ENCODE data around the gene ZNF608.

Gene ZNF608

DNA sequence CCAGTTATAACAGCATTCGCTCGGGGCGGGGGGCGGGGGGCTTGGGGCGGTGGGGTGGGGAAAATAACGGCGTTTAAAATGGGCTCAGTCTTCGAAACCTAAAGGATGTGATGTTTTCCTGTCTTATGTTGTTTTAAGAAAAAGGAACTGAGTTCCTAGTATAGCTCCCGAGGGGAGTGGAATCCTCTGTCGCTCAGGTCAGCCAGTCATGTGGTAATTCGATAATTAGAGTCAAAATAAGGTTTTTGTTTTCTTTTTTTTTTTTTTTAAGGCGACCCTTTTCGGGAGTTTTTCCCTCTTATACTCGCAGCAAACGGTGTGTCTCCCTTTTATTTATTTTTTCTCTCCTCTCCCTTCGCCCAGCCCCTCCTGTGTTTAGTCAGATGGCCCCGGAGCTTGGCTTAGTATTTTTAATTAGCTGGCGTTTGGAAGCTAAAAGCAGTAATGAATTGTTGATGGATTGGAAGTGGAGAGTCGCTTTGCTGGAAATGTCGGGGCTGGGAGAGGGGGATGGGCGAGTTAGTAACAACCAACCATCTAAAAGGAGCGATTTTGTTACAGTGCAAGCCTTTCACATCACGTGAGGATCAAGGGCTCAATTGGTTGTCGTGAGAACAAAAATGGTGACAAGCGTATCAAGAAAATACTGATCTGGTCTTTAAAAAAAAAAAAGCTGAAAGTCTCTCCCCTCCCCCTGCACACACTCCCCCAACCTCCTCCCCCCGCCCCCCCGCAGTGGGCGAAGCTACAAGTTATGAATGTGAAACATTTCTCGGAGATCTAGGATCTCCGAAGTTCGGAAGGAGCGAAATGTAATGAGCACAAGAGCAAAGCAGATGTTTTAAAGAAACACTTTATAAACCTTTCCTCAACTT lies 714 bp upstream of the ZNF608 start:
- ATAC-seq (replicated peaks): peak; percentile 18 to 43
- Mint-ChIP-seq H3K27ac (peak overlapping the region; percentile 96), H3K27me3 (no peaks in the 10 kb centered on the region), H3K9me3 (no peaks in the 10 kb centered on the region), H3K36me3 (no peaks in the 10 kb centered on the region), H3K4me3 (peak overlapping the region in 1 of 2 donors; percentile 89), H3K4me1 (peaks cover 5 to 13% of the 10 kb centered on the region in 2 donors)
- DNase-seq: peak; percentile 57

- H3K4me3 Mint-ChIP-seq: peak overlapping the region in 1 of 2 donors; percentile 89
- no peaks in the 10 kb centered on the region for H3K27me3 Mint-ChIP-seq
- H3K9me3 Mint-ChIP-seq: no peaks in the 10 kb centered on the region
- H3K4me1 Mint-ChIP-seq: peaks cover under 1 to 17% of the 10 kb centered on the region in 2 donors
- peak overlapping the region; percentile 33 for H3K27ac Mint-ChIP-seq
- no peak for DNase-seq
- ATAC-seq (replicated peaks): no peak
- H3K36me3 Mint-ChIP-seq: peaks cover 0 to 2% of the 10 kb centered on the region in 2 donors
These were observed 1.2 kb downstream of the ZNF608 start for GRCh38 chr5:124745007-124745927.

GRCh38 chr5:124744170-124744971 lies 2.1 kb downstream of the ZNF608 start:
- peaks cover 0 to 2% of the 10 kb centered on the region in 2 donors for H3K36me3 Mint-ChIP-seq
- H3K27me3 Mint-ChIP-seq: no peaks in the 10 kb centered on the region
- no peak overlapping the region for H3K4me3 Mint-ChIP-seq
- DNase-seq: no peak
- no peak for ATAC-seq (replicated peaks)
- H3K4me1 Mint-ChIP-seq: peaks cover 7 to 20% of the 10 kb centered on the region in 2 donors
- no peaks in the 10 kb centered on the region for H3K9me3 Mint-ChIP-seq
- no peak overlapping the region for H3K27ac Mint-ChIP-seq

- Mint-ChIP-seq H3K27me3 (no peaks in the 10 kb centered on the region), H3K36me3 (peaks cover 0 to 2% of the 10 kb centered on the region in 2 donors), H3K9me3 (no peaks in the 10 kb centered on the region), H3K27ac (no peak overlapping the region), H3K4me3 (no peak overlapping the region), H3K4me1 (peaks cover 12 to 24% of the 10 kb centered on the region in 2 donors)
- DNase-seq (no peak), ATAC-seq (replicated peaks) (no peak)
These were observed 2.8 kb downstream of the ZNF608 start for GRCh38 chr5:124743602-124744169.

DNA sequence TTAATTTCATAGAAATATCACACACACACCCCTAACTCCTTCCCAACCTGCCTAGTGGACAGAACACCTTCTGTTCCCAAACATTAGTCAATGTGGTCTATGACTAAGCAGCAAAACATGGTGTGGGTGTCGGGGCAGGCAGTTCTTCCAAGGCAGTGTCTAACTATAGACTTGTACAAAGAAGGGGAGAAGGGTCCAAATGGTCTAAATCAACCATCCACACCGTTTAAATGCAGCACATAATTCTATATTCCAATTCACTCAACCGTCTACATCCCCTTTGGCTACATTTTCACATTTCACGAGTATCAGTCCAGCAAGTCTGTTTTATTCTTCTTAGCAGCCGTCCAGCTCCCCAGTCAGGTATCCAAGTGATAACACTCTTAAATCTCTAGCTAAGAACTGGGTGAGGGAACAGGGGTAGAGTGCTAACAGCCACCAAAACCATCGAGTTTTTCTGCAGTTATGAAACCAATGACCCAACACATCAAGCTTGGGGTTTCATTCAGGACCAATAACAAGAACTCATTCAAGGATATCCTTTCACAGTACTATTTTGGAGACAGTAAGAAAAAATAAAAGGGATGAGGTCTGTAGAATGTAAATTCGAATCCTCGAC lies 3.3 kb downstream of the ZNF608 start:
- Mint-ChIP-seq H3K4me1 (peaks cover 18 to 28% of the 10 kb centered on the region in 2 donors), H3K9me3 (no peaks in the 10 kb centered on the region), H3K36me3 (peaks cover 0 to 2% of the 10 kb centered on the region in 2 donors), H3K27ac (no peak overlapping the region), H3K27me3 (no peaks in the 10 kb centered on the region), H3K4me3 (no peak overlapping the region)
- no peak for DNase-seq
- no peak for ATAC-seq (replicated peaks)

DNA sequence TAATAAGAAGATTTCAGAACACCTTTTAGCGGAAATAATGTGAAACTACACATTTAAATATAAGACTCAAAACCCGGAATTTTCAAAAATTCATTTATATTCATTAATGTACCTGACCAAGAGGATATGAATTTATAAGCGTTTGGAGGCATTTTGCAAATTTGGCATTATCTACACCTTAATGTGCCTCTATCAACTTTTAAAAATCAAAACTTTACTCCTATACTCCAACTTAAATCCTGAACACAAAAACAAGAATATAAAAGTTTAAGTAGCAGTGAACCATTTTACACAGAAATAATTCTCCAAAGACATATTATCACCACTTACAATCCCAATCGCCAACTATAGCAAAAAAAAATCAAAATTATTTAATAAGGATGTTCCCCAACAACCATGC lies 3.9 kb downstream of the ZNF608 start:
- no peaks in the 10 kb centered on the region for H3K27me3 Mint-ChIP-seq
- no peak for DNase-seq
- peaks cover 24 to 29% of the 10 kb centered on the region in 2 donors for H3K4me1 Mint-ChIP-seq
- no peaks in the 10 kb centered on the region for H3K9me3 Mint-ChIP-seq
- H3K27ac Mint-ChIP-seq: no peak overlapping the region
- ATAC-seq (replicated peaks): no peak
- no peak overlapping the region for H3K4me3 Mint-ChIP-seq
- H3K36me3 Mint-ChIP-seq: peaks cover 0 to 2% of the 10 kb centered on the region in 2 donors

GRCh38 chr5:124741711-124742496 lies 4.5 kb downstream of the ZNF608 start:
- no peak overlapping the region for H3K4me3 Mint-ChIP-seq
- no peak for DNase-seq
- no peaks in the 10 kb centered on the region for H3K9me3 Mint-ChIP-seq
- ATAC-seq (replicated peaks): no peak
- H3K4me1 Mint-ChIP-seq: peaks cover 28 to 30% of the 10 kb centered on the region in 2 donors
- no peaks in the 10 kb centered on the region for H3K27me3 Mint-ChIP-seq
- H3K27ac Mint-ChIP-seq: no peak overlapping the region
- H3K36me3 Mint-ChIP-seq: peaks cover 0 to 2% of the 10 kb centered on the region in 2 donors

- DNase-seq (no peak), ATAC-seq (replicated peaks) (no peak)
- peaks cover 26 to 38% of the 10 kb centered on the region in 2 donors for H3K4me1 Mint-ChIP-seq
- H3K4me3 Mint-ChIP-seq: peak overlapping the region in 1 of 2 donors; percentile 17
- no peak overlapping the region for H3K27ac Mint-ChIP-seq
- H3K9me3 Mint-ChIP-seq: no peaks in the 10 kb centered on the region
- peaks cover 0 to 2% of the 10 kb centered on the region in 2 donors for H3K36me3 Mint-ChIP-seq
- H3K27me3 Mint-ChIP-seq: no peaks in the 10 kb centered on the region
These were observed 5.4 kb downstream of the ZNF608 start for GRCh38 chr5:124740991-124741583.

GRCh38 chr5:124740071-124740470 lies 6.4 kb downstream of the ZNF608 start:
- no peak overlapping the region for H3K4me3 Mint-ChIP-seq
- no peak for DNase-seq
- ATAC-seq (replicated peaks): no peak
- H3K9me3 Mint-ChIP-seq: no peaks in the 10 kb centered on the region
- no peak overlapping the region for H3K27ac Mint-ChIP-seq
- peaks cover 27 to 48% of the 10 kb centered on the region in 2 donors for H3K4me1 Mint-ChIP-seq
- H3K27me3 Mint-ChIP-seq: peaks cover 0 to 6% of the 10 kb centered on the region in 2 donors
- peaks cover 0 to 2% of the 10 kb centered on the region in 2 donors for H3K36me3 Mint-ChIP-seq

GRCh38 chr5:124739634-124740025 lies 6.8 kb downstream of the ZNF608 start:
- DNase-seq: no peak
- no peak overlapping the region for H3K4me3 Mint-ChIP-seq
- no peak overlapping the region for H3K27ac Mint-ChIP-seq
- no peaks in the 10 kb centered on the region for H3K9me3 Mint-ChIP-seq
- H3K4me1 Mint-ChIP-seq: peaks cover 29 to 52% of the 10 kb centered on the region in 2 donors
- H3K36me3 Mint-ChIP-seq: peaks cover 0 to 2% of the 10 kb centered on the region in 2 donors
- H3K27me3 Mint-ChIP-seq: peaks cover 0 to 8% of the 10 kb centered on the region in 2 donors
- no peak for ATAC-seq (replicated peaks)

DNA sequence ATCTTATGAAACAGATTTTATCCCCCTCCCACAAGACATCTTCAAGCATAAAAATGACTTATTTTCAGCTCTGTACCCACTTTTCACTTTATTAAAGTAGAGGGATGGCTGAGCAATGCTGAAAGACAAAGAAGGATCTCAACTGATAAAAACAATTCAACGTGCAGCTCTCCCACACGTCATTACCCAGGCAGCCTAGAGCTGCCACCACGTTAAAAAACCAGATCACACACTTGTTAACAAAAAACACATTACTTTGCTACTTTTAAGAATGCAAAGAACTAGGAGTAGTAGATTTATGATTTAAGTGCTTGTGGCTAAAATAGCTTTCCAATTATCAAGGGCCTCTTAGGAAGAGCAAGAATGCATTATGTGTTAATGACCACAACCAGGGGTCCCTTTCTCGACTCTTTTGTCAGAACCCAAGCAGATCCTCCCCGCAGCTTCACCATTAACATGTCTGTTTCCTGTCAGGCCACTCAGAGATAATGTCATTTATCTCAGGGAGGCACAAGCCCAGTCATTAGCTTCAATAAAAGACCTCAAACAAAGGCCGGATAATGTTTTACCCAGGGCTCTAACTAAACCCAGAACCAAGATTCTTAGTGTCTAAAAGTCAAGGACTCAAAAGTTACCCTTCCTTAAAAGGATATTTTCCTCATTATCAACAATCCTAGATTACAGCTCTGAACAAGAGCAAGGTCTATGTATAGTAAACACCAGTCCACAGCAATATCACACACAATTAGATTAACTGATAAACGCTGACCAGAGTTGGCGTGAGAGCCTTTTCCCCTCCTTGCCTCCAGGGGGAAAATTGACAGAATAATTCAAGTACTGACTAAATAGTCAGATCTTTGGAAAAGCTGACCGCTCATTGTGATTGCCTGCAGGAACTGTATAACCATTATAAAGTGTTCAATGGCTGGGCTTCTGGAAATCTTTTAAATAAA lies 7.5 kb downstream of the ZNF608 start:
- no peaks in the 10 kb centered on the region for H3K9me3 Mint-ChIP-seq
- peak overlapping the region in 1 of 2 donors; percentile 12 for H3K4me3 Mint-ChIP-seq
- peaks cover 29 to 52% of the 10 kb centered on the region in 2 donors for H3K4me1 Mint-ChIP-seq
- peak overlapping the region; percentile 47 for H3K27ac Mint-ChIP-seq
- ATAC-seq (replicated peaks): no peak
- no peak for DNase-seq
- peaks cover 0 to 2% of the 10 kb centered on the region in 2 donors for H3K36me3 Mint-ChIP-seq
- peaks cover 0 to 8% of the 10 kb centered on the region in 2 donors for H3K27me3 Mint-ChIP-seq
